ENCODE measurements around the gene GALNT18. TPM values are rescaled to one million over a fixed set of nuclear protein-coding genes. Genes with fewer than 3 reads are reported as not detected.

GALNT18 gene
- total and polyA plus RNA-seq, 2 of the 4 experiments (the other 2 are of a cell fraction), result 9.5 to 11.3 TPM

GRCh38 chr11:11561991-11562390, 59.8 kb downstream of the GALNT18 start:
- H3K56ac ChIP-seq (ENCODE audit: extremely low read depth, insufficient read depth, low read length), result no peak overlapping the region

More at GRCh38 chr11:11561991-11562390, 59.8 kb downstream of the GALNT18 start:
- no peak overlapping the region for H2BK15ac ChIP-seq (ENCODE audit: low read depth, low read length)
- no peak overlapping the region for H3K18ac ChIP-seq (ENCODE audit: low read depth, low read length)
- no peak overlapping the region for H2BK20ac ChIP-seq (ENCODE audit: low read depth, low read length)
- no peak overlapping the region for H3K27ac ChIP-seq (ENCODE audit: insufficient read depth, low read length)
- no peak overlapping the region for H2BK120ac ChIP-seq (ENCODE audit: low read depth, low read length)
- TF ChIP-seq BHLHE40 (IDR thresholded peaks at IDR 0.05; ENCODE audit: low read depth, low read length) (no peak), CEBPB (IDR thresholded peaks at IDR 0.05; ENCODE audit: low read depth, low read length) (no peak), CHD1 (IDR thresholded peaks at IDR 0.05; ENCODE audit: low read depth, low read length) (no peak), POLR2A (IDR thresholded peaks at IDR 0.05; ENCODE audit: low read depth, low read length) (no peak), USF2 (IDR thresholded peaks at IDR 0.05; ENCODE audit: low read depth, low read length) (no peak), RCOR1 (IDR thresholded peaks at IDR 0.05; ENCODE audit: insufficient replicate concordance, low read length) (no peak), NFE2L2 (IDR thresholded peaks at IDR 0.05; ENCODE audit: low read depth, low read length) (no peak), RAD21 (IDR thresholded peaks at IDR 0.05; ENCODE audit: low read length) (no peak), MXI1 (IDR thresholded peaks at IDR 0.05; ENCODE audit: borderline replicate concordance, low read depth, low read length) (no peak)
- TF ChIP-seq, protein P1, sequence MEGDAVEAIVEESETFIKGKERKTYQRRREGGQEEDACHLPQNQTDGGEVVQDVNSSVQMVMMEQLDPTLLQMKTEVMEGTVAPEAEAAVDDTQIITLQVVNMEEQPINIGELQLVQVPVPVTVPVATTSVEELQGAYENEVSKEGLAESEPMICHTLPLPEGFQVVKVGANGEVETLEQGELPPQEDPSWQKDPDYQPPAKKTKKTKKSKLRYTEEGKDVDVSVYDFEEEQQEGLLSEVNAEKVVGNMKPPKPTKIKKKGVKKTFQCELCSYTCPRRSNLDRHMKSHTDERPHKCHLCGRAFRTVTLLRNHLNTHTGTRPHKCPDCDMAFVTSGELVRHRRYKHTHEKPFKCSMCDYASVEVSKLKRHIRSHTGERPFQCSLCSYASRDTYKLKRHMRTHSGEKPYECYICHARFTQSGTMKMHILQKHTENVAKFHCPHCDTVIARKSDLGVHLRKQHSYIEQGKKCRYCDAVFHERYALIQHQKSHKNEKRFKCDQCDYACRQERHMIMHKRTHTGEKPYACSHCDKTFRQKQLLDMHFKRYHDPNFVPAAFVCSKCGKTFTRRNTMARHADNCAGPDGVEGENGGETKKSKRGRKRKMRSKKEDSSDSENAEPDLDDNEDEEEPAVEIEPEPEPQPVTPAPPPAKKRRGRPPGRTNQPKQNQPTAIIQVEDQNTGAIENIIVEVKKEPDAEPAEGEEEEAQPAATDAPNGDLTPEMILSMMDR (conservative IDR thresholded peaks at IDR 0.05; ENCODE audit: low read depth, low read length), result no peak
- H2AK5ac ChIP-seq (ENCODE audit: low read depth, low read length), result no peak overlapping the region
- DNase-seq, result no peak
- no peaks in the 10 kb centered on the region for H3K79me1 ChIP-seq (ENCODE audit: low read depth in 1 of 2, low read length in 2 of 2)
- H3K27me3 ChIP-seq (ENCODE audit: control insufficient read depth, insufficient read depth, low read length), result peaks cover 10% of the 10 kb centered on the region; the same call in 1 of the 2 replicates
- H4K91ac ChIP-seq (ENCODE audit: insufficient read depth, low read depth, low read length), result no peak overlapping the region
- H3K4ac ChIP-seq (ENCODE audit: low read depth, low read length), result no peak overlapping the region
- H3K9me3 ChIP-seq (ENCODE audit: control insufficient read depth, insufficient read depth, low read length), result no peaks in the 10 kb centered on the region
- WGBS, 2 experiments (ENCODE audit: extremely low coverage in 2 of 2, insufficient read length in 1 of 2), result no CpG with 5 or more reads among the region's 5 CpGs
- BruUV-seq (replicated peaks), result no TSS peak
- dilution Hi-C loops (cut with HindIII; ENCODE audit: low sequenced_read_pairs, unreplicated experiment) (no loop called here), in situ Hi-C loops (cut with MboI; ENCODE audit: low sequenced_read_pairs) (no loop called here), intact Hi-C loops (cut with micrococcal nuclease) (no loop called here)
- H2AK9ac ChIP-seq (replicated peaks; ENCODE audit: low read depth, low read length, poor library complexity), result no peak overlapping the region
- no peak for ATAC-seq (ENCODE audit: low read depth)
- H3K9me1 ChIP-seq (ENCODE audit: insufficient read depth, low read length), result no peaks in the 10 kb centered on the region
- no peak overlapping the region for H3K4me2 ChIP-seq (ENCODE audit: low read depth, low read length)
- POLR2A ChIA-PET (ENCODE audit: unreplicated experiment), result no interaction called here
- H2BK5ac ChIP-seq (ENCODE audit: low read depth, low read length, poor library complexity, severe bottlenecking), result no peak overlapping the region
- H3K14ac ChIP-seq (replicated peaks; ENCODE audit: low read depth, low read length), result no peak overlapping the region
- H3K4me3 ChIP-seq (ENCODE audit: insufficient read depth, low read depth, low read length), result no peak overlapping the region
- H3K36me3 ChIP-seq (ENCODE audit: control insufficient read depth, insufficient read depth, low read length), result no peaks in the 10 kb centered on the region
- no peak overlapping the region for H3K23ac ChIP-seq (ENCODE audit: low read depth, low read length)
- no peak overlapping the region for H4K8ac ChIP-seq (ENCODE audit: low read depth in 2 of 2, low read length in 2 of 2)
- CTCF ChIA-PET, result no interaction called here
- H4K5ac ChIP-seq (ENCODE audit: low read depth, low read length), result no peak overlapping the region
- no peak overlapping the region for H2AFZ ChIP-seq (replicated peaks; ENCODE audit: low read length, poor library complexity)
- H3K4me1 ChIP-seq (ENCODE audit: control insufficient read depth, insufficient read depth, low read length), result no peaks in the 10 kb centered on the region
- H3K9ac ChIP-seq (ENCODE audit: low read depth, low read length), result no peak overlapping the region
- no peaks in the 10 kb centered on the region for H4K20me1 ChIP-seq (ENCODE audit: insufficient read depth, low read length)

Measured in IMR-90 (cell line).